HEK293T (cell line): Measurements from ENCODE around the gene TTC21A.

ENCODE experiments used
- CTCF ChIA-PET: fragments of 350-600 bp; formaldehyde crosslinking; extraction: SDS; loops from one replicate; lab custom pipeline; 2021; ENCODE audit warnings: antibody characterized with exemption, inconsistent platforms; lab: Yijun Ruan, JAX
- POLR2A ChIA-PET: fragments of 350-600 bp; formaldehyde crosslinking; extraction: SDS; loops from one replicate; lab custom pipeline; 2020; ENCODE audit warnings: antibody characterized with exemption, inconsistent platforms; lab: Yijun Ruan, JAX
- DNase-seq: peaks from one replicate; pipeline ENCODE4 v3.0.0; 2012; ENCODE audit warnings: mixed read lengths; ENCODE audit errors: extremely low spot score
- ARNT ChIP-seq: fragments of 450-650 bp; IDR thresholded peaks from 2 replicates; pipeline ENCODE4 v1.6.1; 2017; ENCODE audit warnings: mild to moderate bottlenecking
- BHLHE40 ChIP-seq: fragments of 450-650 bp; IDR thresholded peaks from 2 replicates; pipeline ENCODE4 v1.6.1; 2016; ENCODE audit warnings: mild to moderate bottlenecking, moderate library complexity, borderline replicate concordance
- CTBP1 ChIP-seq: fragments of 450-650 bp; IDR thresholded peaks from 2 replicates; pipeline ENCODE4 v1.6.1; 2016; ENCODE audit warnings: borderline replicate concordance
- ELF4 ChIP-seq: fragments of 450-650 bp; IDR thresholded peaks from 2 replicates; pipeline ENCODE4 v1.6.1; 2017; ENCODE audit warnings: antibody characterized with exemption
- FOXA1 ChIP-seq: fragments of 450-650 bp; IDR thresholded peaks from 2 replicates; pipeline ENCODE4 v1.6.1; 2016; ENCODE audit warnings: mild to moderate bottlenecking
- FOXK2 ChIP-seq: fragments of 450-650 bp; IDR thresholded peaks from 2 replicates; pipeline ENCODE4 v1.6.1; 2016; ENCODE audit warnings: mild to moderate bottlenecking
- FOXM1 ChIP-seq: fragments of 450-650 bp; IDR thresholded peaks from 2 replicates; pipeline ENCODE4 v1.6.1; 2017; ENCODE audit warnings: mild to moderate bottlenecking, borderline replicate concordance
- HDGF ChIP-seq: fragments of 450-650 bp; IDR thresholded peaks from 2 replicates; pipeline ENCODE4 v1.6.1; 2017; ENCODE audit warnings: antibody characterized with exemption, borderline replicate concordance
- L3MBTL2 ChIP-seq: fragments of 450-650 bp; conservative IDR thresholded peaks from 2 replicates; pipeline ENCODE4 v1.6.1; 2016; ENCODE audit warnings: mild to moderate bottlenecking
- LEF1 ChIP-seq: fragments of 450-650 bp; IDR thresholded peaks from 2 replicates; pipeline ENCODE4 v1.6.1; 2017; ENCODE audit warnings: mild to moderate bottlenecking, borderline replicate concordance
- NFRKB ChIP-seq: fragments of 450-650 bp; IDR thresholded peaks from 2 replicates; pipeline ENCODE4 v1.6.1; 2016; ENCODE audit warnings: mild to moderate bottlenecking, moderate library complexity
- PKNOX1 ChIP-seq: fragments of 450-650 bp; IDR thresholded peaks from 2 replicates; pipeline ENCODE4 v1.6.1; 2016
- SP1 ChIP-seq: fragments of 450-650 bp; IDR thresholded peaks from 2 replicates; pipeline ENCODE4 v1.6.1; 2017
- SUZ12 ChIP-seq: fragments of 450-650 bp; IDR thresholded peaks from 2 replicates; pipeline ENCODE4 v1.6.1; 2016; ENCODE audit warnings: mild to moderate bottlenecking
- TARDBP ChIP-seq: fragments of 450-650 bp; IDR thresholded peaks from 2 replicates; pipeline ENCODE4 v1.6.1; 2016
- ZNF384 ChIP-seq: fragments of 450-650 bp; IDR thresholded peaks from 2 replicates; pipeline ENCODE4 v1.6.1; 2016

The TTC21A gene

DNA sequence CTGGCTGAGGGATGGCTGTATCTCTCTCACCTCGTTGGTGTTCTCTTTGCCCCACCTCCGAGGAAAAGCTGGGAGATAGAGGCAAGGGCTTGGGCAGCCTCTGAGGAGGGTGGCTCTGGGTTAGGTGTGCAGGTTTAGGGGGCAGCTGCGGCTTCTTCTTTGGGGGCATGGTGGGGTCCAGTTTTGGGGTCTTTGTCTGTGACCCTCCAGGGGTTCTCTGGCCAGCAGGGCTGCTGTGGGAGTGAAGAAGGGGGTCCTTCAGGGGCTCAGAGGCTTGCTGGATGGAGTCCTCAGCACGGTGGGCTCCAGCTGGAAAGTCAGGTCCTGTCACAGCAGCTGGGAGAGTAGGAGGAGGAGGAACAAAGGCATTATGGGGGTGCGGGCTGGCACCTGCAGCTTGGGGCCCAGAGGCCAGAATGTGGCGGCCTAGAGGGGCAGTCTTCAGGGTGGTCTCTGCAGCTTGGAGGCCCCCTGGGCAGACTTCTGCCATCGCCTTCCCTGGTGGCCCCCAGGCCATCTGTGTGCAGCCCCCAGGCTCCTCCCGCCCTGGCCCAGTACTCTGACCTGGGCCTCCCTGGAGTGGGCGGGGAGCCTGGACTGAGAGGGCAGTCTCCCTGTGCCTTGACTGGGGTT lies 78.0 kb downstream of the TTC21A start:
- ChIA-PET CTCF (interaction anchor here (0.5 to 2.3 kb wide), 5 partner anchors 40 to 466 kb away, joined by 3 to 14 read pairs (median 6); no protein-coding TSS in a partner anchor), POLR2A (no interaction called here)
- TF ChIP-seq PKNOX1, result no peak
- TF ChIP-seq SUZ12, result no peak
- no peak for TF ChIP-seq FOXK2
- TF ChIP-seq L3MBTL2, result no peak
- TF ChIP-seq LEF1, result no peak
- no peak for TF ChIP-seq FOXA1
- no peak for TF ChIP-seq ELF4
- no peak for DNase-seq

DNA sequence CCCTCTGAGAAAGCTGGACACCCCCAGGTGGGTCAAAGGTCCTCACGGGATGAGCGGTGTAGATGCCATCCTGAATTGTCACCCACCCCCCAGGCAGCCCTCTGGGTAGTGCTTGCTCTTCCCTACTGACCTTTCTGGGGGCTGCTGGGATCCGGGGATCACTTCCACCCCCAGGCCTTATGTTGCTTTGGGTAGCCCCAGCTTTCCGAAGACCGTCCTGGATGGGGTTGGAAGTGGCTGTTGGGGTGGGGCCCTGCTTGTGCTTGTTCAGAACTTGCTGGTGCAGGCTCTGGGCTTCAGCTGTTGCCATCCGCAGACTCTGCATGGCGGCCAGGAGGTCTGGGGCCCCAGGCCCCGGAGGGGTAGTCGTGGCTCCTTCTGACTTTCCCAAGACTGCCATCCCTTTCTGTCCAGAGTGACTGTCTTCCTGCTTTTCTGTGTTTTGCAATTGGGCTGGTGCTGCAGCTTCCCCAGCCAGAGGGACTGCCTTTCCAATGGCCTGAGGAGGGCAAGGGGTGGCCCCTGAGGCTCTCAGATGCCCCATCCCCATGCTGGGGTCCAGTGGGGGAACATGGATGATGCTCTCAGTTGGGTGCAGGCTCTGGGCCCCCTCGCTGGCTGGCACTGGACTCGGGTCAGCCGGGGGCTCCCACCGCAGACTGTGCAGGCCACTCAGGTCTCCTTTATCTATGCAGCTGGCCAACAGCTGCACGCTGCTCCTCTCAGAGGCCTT lies 78.6 kb downstream of the TTC21A start:
- no peak for DNase-seq
- ChIA-PET CTCF (interaction anchor here (0.5 to 2.3 kb wide), 5 partner anchors 40 to 465 kb away, joined by 3 to 14 read pairs (median 6); no protein-coding TSS in a partner anchor), POLR2A (interaction anchor here (1.4 kb wide), 1 partner anchor 8 kb away, joined by 6 read pairs; no protein-coding TSS in a partner anchor)
- TF ChIP-seq ELF4 (no peak), FOXM1 (no peak), PKNOX1 (no peak)

DNA sequence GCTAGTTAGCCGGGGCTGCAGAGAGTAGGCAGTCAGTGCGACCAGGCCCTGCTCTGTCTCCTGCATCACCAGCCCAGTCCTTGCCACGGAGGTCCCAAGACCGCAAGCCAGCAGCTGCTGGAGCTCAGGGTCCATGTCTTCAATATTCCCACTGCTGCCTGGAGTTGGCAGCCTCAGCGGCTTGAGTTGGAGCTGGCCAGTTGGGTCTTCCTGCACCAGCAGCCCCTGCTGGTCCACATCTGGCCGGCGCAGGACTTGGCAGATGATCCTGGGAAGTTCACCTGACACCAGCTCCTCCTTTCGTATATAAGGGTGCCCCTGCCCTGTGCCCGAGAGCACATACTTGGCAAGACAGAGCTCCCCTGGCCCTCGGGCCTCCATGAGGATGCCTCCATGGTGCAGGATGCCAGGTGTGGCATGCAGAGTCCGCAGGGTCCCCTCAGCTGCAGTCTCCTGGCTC lies 79.2 kb downstream of the TTC21A start:
- CTCF ChIA-PET, result interaction anchor here (1.4 to 2.3 kb wide), 2 partner anchors 101 to 104 kb away, joined by 6 to 14 read pairs; no protein-coding TSS in a partner anchor
- TF ChIP-seq HDGF, result no peak
- TF ChIP-seq NFRKB, result no peak
- TF ChIP-seq SUZ12, result no peak
- no peak for TF ChIP-seq FOXA1
- TF ChIP-seq LEF1, result no peak
- no peak for TF ChIP-seq ZNF384
- TF ChIP-seq SP1, result no peak
- no peak for TF ChIP-seq TARDBP
- no peak for TF ChIP-seq BHLHE40
- no peak for TF ChIP-seq PKNOX1
- TF ChIP-seq FOXK2, result no peak
- no peak for TF ChIP-seq ARNT
- no peak for TF ChIP-seq CTBP1
- no peak for TF ChIP-seq ELF4
- no peak for TF ChIP-seq L3MBTL2
- no peak for TF ChIP-seq FOXM1
- no peak for DNase-seq
- POLR2A ChIA-PET, result interaction anchor here (1.4 kb wide), 1 partner anchor 9 kb away, joined by 6 read pairs; no protein-coding TSS in a partner anchor

GRCh38 chr3:39187372-39188155 lies 80.1 kb downstream of the TTC21A start:
- ChIA-PET CTCF (interaction anchor here (2.3 to 6.0 kb wide), 3 partner anchors 100 to 104 kb away, joined by 14 to 87 read pairs (median 40); no protein-coding TSS in a partner anchor), POLR2A (interaction anchor here (1.4 kb wide), 1 partner anchor 10 kb away, joined by 6 read pairs; no protein-coding TSS in a partner anchor)
- no peak for TF ChIP-seq BHLHE40
- TF ChIP-seq HDGF, result no peak
- no peak for TF ChIP-seq SP1
- no peak for TF ChIP-seq NFRKB
- TF ChIP-seq FOXK2, result no peak
- no peak for DNase-seq
